ENCODE measurements around the gene FHIT. TPM values are rescaled to one million over a fixed set of nuclear protein-coding genes. Genes with fewer than 3 reads are reported as not detected.
A peak's percentile ranks its signal among the peaks of the same experiment; 100 is the strongest.

The FHIT gene
- total RNA-seq, 2 donors from 2014 or later: 2.9 to 12.2 TPM

- ATAC-seq (replicated peaks): no peak
- Mint-ChIP-seq H3K27ac (no peak overlapping the region), H3K36me3 (ENCODE audit: low read depth) (no peaks in the 10 kb centered on the region), H3K9me3 (no peaks in the 10 kb centered on the region), H3K4me3 (no peak overlapping the region), H3K4me1 (no peaks in the 10 kb centered on the region), H3K27me3 (no peaks in the 10 kb centered on the region)
Observed at GRCh38 chr3:60125686-60126085, 1125.6 kb downstream of the FHIT start.

GRCh38 chr3:60120245-60120644, 1131.0 kb downstream of the FHIT start:
- no peaks in the 10 kb centered on the region for H3K27me3 Mint-ChIP-seq
- H3K27ac Mint-ChIP-seq: no peak overlapping the region
- no peak overlapping the region for H3K4me3 Mint-ChIP-seq
- peaks cover 4% of the 10 kb centered on the region for H3K4me1 Mint-ChIP-seq
- ATAC-seq (replicated peaks): no peak
- no peaks in the 10 kb centered on the region for H3K36me3 Mint-ChIP-seq (ENCODE audit: low read depth)
- no peaks in the 10 kb centered on the region for H3K9me3 Mint-ChIP-seq

GRCh38 chr3:60114191-60114590, 1137.1 kb downstream of the FHIT start:
- Mint-ChIP-seq H3K4me3 (no peak overlapping the region), H3K27me3 (no peaks in the 10 kb centered on the region), H3K27ac (no peak overlapping the region), H3K9me3 (no peaks in the 10 kb centered on the region), H3K36me3 (ENCODE audit: low read depth) (no peaks in the 10 kb centered on the region), H3K4me1 (no peaks in the 10 kb centered on the region)
- ATAC-seq (replicated peaks): no peak

- no peak overlapping the region for H3K27ac Mint-ChIP-seq
- no peaks in the 10 kb centered on the region for H3K27me3 Mint-ChIP-seq
- H3K36me3 Mint-ChIP-seq (ENCODE audit: low read depth): no peaks in the 10 kb centered on the region
- no peaks in the 10 kb centered on the region for H3K9me3 Mint-ChIP-seq
- ATAC-seq (replicated peaks): no peak
- H3K4me3 Mint-ChIP-seq: no peak overlapping the region
- H3K4me1 Mint-ChIP-seq: peaks cover 9% of the 10 kb centered on the region
Observed at GRCh38 chr3:60107275-60107674, 1144.0 kb downstream of the FHIT start.

GRCh38 chr3:60102154-60102553, 1149.1 kb downstream of the FHIT start:
- peaks cover 13% of the 10 kb centered on the region for H3K4me1 Mint-ChIP-seq
- ATAC-seq (replicated peaks): no peak
- H3K9me3 Mint-ChIP-seq: no peaks in the 10 kb centered on the region
- H3K36me3 Mint-ChIP-seq (ENCODE audit: low read depth): no peaks in the 10 kb centered on the region
- H3K27me3 Mint-ChIP-seq: no peaks in the 10 kb centered on the region
- H3K27ac Mint-ChIP-seq: no peak overlapping the region
- no peak overlapping the region for H3K4me3 Mint-ChIP-seq

GRCh38 chr3:60101621-60102020, 1149.6 kb downstream of the FHIT start:
- no peak for ATAC-seq (replicated peaks)

GRCh38 chr3:60096403-60096802, 1154.8 kb downstream of the FHIT start:
- Mint-ChIP-seq H3K36me3 (ENCODE audit: low read depth) (no peaks in the 10 kb centered on the region), H3K4me3 (no peak overlapping the region), H3K9me3 (no peaks in the 10 kb centered on the region), H3K27ac (no peak overlapping the region), H3K27me3 (no peaks in the 10 kb centered on the region), H3K4me1 (no peaks in the 10 kb centered on the region)
- ATAC-seq (replicated peaks): no peak

More at GRCh38 chr3:60101621-60102020, 1149.6 kb downstream of the FHIT start:
- no peaks in the 10 kb centered on the region for H3K9me3 Mint-ChIP-seq
- no peak overlapping the region for H3K4me3 Mint-ChIP-seq
- H3K27me3 Mint-ChIP-seq: no peaks in the 10 kb centered on the region
- peaks cover 13% of the 10 kb centered on the region for H3K4me1 Mint-ChIP-seq
- H3K36me3 Mint-ChIP-seq (ENCODE audit: low read depth): no peaks in the 10 kb centered on the region
- H3K27ac Mint-ChIP-seq: no peak overlapping the region

GRCh38 chr3:60095930-60096329, 1155.3 kb downstream of the FHIT start:
- ATAC-seq (replicated peaks): no peak
- Mint-ChIP-seq H3K4me3 (no peak overlapping the region), H3K9me3 (no peaks in the 10 kb centered on the region), H3K36me3 (ENCODE audit: low read depth) (no peaks in the 10 kb centered on the region), H3K4me1 (no peaks in the 10 kb centered on the region), H3K27ac (no peak overlapping the region), H3K27me3 (no peaks in the 10 kb centered on the region)

- no peak overlapping the region for H3K4me3 Mint-ChIP-seq
Observed at GRCh38 chr3:60095516-60095915, 1155.7 kb downstream of the FHIT start.

GRCh38 chr3:60094392-60094947, 1156.8 kb downstream of the FHIT start:
- Mint-ChIP-seq H3K27ac (no peak overlapping the region), H3K4me3 (no peak overlapping the region), H3K4me1 (no peaks in the 10 kb centered on the region), H3K27me3 (no peaks in the 10 kb centered on the region), H3K9me3 (no peaks in the 10 kb centered on the region), H3K36me3 (ENCODE audit: low read depth) (no peaks in the 10 kb centered on the region)
- no peak for ATAC-seq (replicated peaks)

More at GRCh38 chr3:60095516-60095915, 1155.7 kb downstream of the FHIT start:
- Mint-ChIP-seq H3K27ac (no peak overlapping the region), H3K4me1 (no peaks in the 10 kb centered on the region), H3K9me3 (no peaks in the 10 kb centered on the region), H3K27me3 (no peaks in the 10 kb centered on the region), H3K36me3 (ENCODE audit: low read depth) (no peaks in the 10 kb centered on the region)
- no peak for ATAC-seq (replicated peaks)

GRCh38 chr3:60090548-60090947, 1160.7 kb downstream of the FHIT start:
- no peak for ATAC-seq (replicated peaks)
- H3K36me3 Mint-ChIP-seq (ENCODE audit: low read depth): no peaks in the 10 kb centered on the region
- H3K4me1 Mint-ChIP-seq: peaks cover 15% of the 10 kb centered on the region
- H3K9me3 Mint-ChIP-seq: no peaks in the 10 kb centered on the region
- H3K4me3 Mint-ChIP-seq: no peak overlapping the region
- H3K27me3 Mint-ChIP-seq: no peaks in the 10 kb centered on the region
- H3K27ac Mint-ChIP-seq: no peak overlapping the region

GRCh38 chr3:60086811-60087210, 1164.4 kb downstream of the FHIT start:
- H3K9me3 Mint-ChIP-seq: peaks cover 4% of the 10 kb centered on the region
- no peaks in the 10 kb centered on the region for H3K27me3 Mint-ChIP-seq
- H3K4me3 Mint-ChIP-seq: peak overlapping the region; percentile 36
- H3K27ac Mint-ChIP-seq: no peak overlapping the region
- no peaks in the 10 kb centered on the region for H3K36me3 Mint-ChIP-seq (ENCODE audit: low read depth)
- ATAC-seq (replicated peaks): peak; percentile 99
- peaks cover 20% of the 10 kb centered on the region for H3K4me1 Mint-ChIP-seq

- Mint-ChIP-seq H3K27me3 (no peaks in the 10 kb centered on the region), H3K36me3 (ENCODE audit: low read depth) (no peaks in the 10 kb centered on the region), H3K4me1 (peaks cover 30% of the 10 kb centered on the region), H3K9me3 (peaks cover 4% of the 10 kb centered on the region), H3K27ac (peak overlapping the region; percentile 22), H3K4me3 (no peak overlapping the region)
- peak; percentile 25 for ATAC-seq (replicated peaks)
Observed at GRCh38 chr3:60085649-60086048, 1165.6 kb downstream of the FHIT start.

- Mint-ChIP-seq H3K27ac (peak overlapping the region; percentile 46), H3K9me3 (peaks cover 4% of the 10 kb centered on the region), H3K4me3 (peak overlapping the region; percentile 45), H3K4me1 (peaks cover 27% of the 10 kb centered on the region), H3K36me3 (ENCODE audit: low read depth) (no peaks in the 10 kb centered on the region), H3K27me3 (no peaks in the 10 kb centered on the region)
- ATAC-seq (replicated peaks): no peak
Observed at GRCh38 chr3:60081381-60082095, 1169.7 kb downstream of the FHIT start.

- peak; percentile 89 for ATAC-seq (replicated peaks)
- Mint-ChIP-seq H3K9me3 (peaks cover 4% of the 10 kb centered on the region), H3K27me3 (no peaks in the 10 kb centered on the region), H3K27ac (no peak overlapping the region), H3K36me3 (ENCODE audit: low read depth) (no peaks in the 10 kb centered on the region), H3K4me3 (peak overlapping the region; percentile 34), H3K4me1 (peaks cover 22% of the 10 kb centered on the region)
Observed at GRCh38 chr3:60080648-60081047, 1170.6 kb downstream of the FHIT start.
